ENCODE data around the gene ARHGAP36.

ARHGAP36 gene

GRCh38 chrX:131072871-131073571, 14.9 kb downstream of the ARHGAP36 start:
- no peak for DNase-seq

- DNase-seq: no peak
Measured at GRCh38 chrX:131073607-131074006, 15.5 kb downstream of the ARHGAP36 start.

DNA sequence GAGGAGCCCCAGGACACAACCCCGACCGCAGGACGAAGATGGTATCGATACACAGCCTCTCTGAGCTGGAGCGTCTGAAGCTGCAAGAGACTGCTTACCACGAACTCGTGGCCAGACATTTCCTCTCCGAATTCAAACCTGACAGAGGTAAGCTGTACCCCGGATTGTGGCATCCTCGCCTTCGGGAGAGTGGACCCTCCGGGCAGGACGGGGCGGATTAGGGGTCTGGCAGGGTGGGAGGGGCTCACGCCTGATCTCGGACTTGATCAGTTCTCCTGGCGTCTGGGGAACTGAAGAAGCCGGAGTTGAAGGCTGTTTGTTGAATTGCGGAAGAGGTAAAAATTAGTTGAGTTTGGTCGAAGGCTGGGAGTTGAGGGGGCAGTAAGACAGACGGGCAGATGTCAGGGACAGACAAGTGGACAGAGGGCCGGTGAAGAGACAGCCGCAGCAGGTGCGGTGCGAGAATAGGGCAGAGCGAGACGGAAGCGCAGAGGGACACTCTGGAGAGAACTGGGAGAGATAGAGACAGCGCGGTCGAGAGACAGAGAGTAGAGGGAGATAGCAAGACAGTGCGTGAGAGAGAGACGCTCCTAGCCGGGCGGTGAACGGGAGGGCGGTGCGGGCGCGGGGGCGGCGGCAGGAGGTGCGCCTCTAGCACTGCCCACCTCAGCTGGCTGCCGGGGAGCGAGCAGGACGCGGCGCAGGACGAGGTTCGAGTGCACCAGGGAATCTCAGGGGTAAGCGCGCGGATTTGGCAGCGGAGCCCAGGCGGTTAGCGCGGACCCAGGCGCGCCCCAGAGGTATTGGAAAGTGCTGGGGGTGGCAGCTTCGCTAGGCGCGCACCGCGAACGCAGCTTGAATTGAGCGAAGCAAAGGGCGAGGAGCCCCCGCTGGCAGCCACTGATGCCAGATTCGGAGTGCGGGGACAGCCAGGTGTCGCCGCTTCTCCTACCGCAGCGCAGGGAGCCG, 23.9 kb downstream of the ARHGAP36 start:
- DNase-seq: no peak

GRCh38 chrX:131083510-131084142, 25.5 kb downstream of the ARHGAP36 start:
- DNase-seq: no peak

- DNase-seq: no peak
Measured at GRCh38 chrX:131084145-131084544, 26.0 kb downstream of the ARHGAP36 start.

- DNase-seq: no peak
Measured at GRCh38 chrX:131136776-131137175, 78.6 kb downstream of the ARHGAP36 start.

GRCh38 chrX:131139072-131139471, 80.9 kb downstream of the ARHGAP36 start:
- DNase-seq: no peak
